Hepatocyte (in vitro differentiated cells): ENCODE data around the gene CPD.

Experiments used
- CTCF ChIP-seq: fragments of 200-600 bp; sonication (generic); IDR thresholded peaks from 2 replicates; pipeline ENCODE4 v1.5.1; 2016; ENCODE audit warnings: antibody characterized with exemption, mild to moderate bottlenecking; ENCODE audit not compliant: poor library complexity
- EZH2 ChIP-seq: fragments of 200-600 bp; sonication (generic); IDR thresholded peaks from 2 replicates; pipeline ENCODE4 v1.6.1; 2016; ENCODE audit warnings: antibody characterized with exemption, mild to moderate bottlenecking, borderline replicate concordance
- EZH2phosphoT487 ChIP-seq: fragments of 200-600 bp; sonication (generic); IDR thresholded peaks from one replicate; pipeline ENCODE4 v1.6.1; 2018; ENCODE audit warnings: antibody characterized with exemption, mild to moderate bottlenecking, low read depth, moderate library complexity; ENCODE audit not compliant: unreplicated experiment, severe bottlenecking

DNA sequence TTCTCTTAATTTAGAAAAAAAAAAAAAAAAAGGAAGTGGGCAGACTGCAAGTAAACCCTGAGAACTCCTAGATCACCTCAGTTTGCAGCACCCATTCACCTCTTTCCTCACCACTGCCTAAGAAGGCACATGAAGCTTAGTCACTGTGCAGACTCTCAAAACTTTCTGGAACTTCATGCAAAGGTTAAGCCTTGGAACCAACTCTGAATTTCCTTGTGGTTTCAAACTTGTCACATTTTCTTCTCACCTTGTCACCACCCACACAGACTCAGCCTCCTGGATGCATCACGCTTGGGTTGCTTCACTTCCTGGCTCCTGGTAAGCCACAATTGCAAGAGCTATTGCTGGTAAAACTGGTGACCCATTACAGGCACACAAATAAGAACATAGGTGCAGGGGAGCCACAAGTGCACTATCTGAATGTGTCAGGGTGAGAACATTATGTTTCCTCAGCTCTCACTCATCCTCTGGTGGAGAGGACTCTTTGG is 15.0 kb upstream of the CPD start:
- no peak for TF ChIP-seq CTCF
- no peak for TF ChIP-seq EZH2phosphoT487
- TF ChIP-seq EZH2, result no peak
